ENCODE results near the gene RASGRF1.

The RASGRF1 gene

GRCh38 chr15:78982736-78983135 is 107.8 kb downstream of the RASGRF1 start:
- in situ Hi-C loops (cut with HindIII; ENCODE audit: low sequenced_read_pairs) = no loop called here
- TF ChIP-seq CTCF (IDR thresholded peaks at IDR 0.05; ENCODE audit: low read depth, low read length) = no peak
- no peak for DNase-seq (ENCODE audit: low read depth, low spot score)
- H3K4me3 ChIP-seq (ENCODE audit: low read depth, low read length) = no peak overlapping the region

GRCh38 chr15:78981532-78982313 is 108.9 kb downstream of the RASGRF1 start:
- TF ChIP-seq CTCF (IDR thresholded peaks at IDR 0.05; ENCODE audit: low read depth, low read length) = no peak
- in situ Hi-C loops (cut with HindIII; ENCODE audit: low sequenced_read_pairs) = no loop called here
- no peak for DNase-seq (ENCODE audit: low read depth, low spot score)
- no peak overlapping the region for H3K4me3 ChIP-seq (ENCODE audit: low read depth, low read length)

GRCh38 chr15:78979456-78980320 is 110.9 kb downstream of the RASGRF1 start:
- no peak overlapping the region for H3K4me3 ChIP-seq (ENCODE audit: low read depth, low read length)
- peak; percentile 72 for TF ChIP-seq CTCF (IDR thresholded peaks at IDR 0.05; ENCODE audit: low read depth, low read length)
- peak; percentile 68 for DNase-seq (ENCODE audit: low read depth, low spot score)
- in situ Hi-C loops (cut with HindIII; ENCODE audit: low sequenced_read_pairs) = no loop called here

- DNase-seq (ENCODE audit: low read depth, low spot score) = no peak
- no peak overlapping the region for H3K4me3 ChIP-seq (ENCODE audit: low read depth, low read length)
- in situ Hi-C loops (cut with HindIII; ENCODE audit: low sequenced_read_pairs) = no loop called here
- no peak for TF ChIP-seq CTCF (IDR thresholded peaks at IDR 0.05; ENCODE audit: low read depth, low read length)
These were observed 111.9 kb downstream of the RASGRF1 start for GRCh38 chr15:78978601-78979179.

- no peak for TF ChIP-seq CTCF (IDR thresholded peaks at IDR 0.05; ENCODE audit: low read depth, low read length)
- no peak for DNase-seq (ENCODE audit: low read depth, low spot score)
- H3K4me3 ChIP-seq (ENCODE audit: low read depth, low read length) = no peak overlapping the region
- in situ Hi-C loops (cut with HindIII; ENCODE audit: low sequenced_read_pairs) = no loop called here
These were observed 112.8 kb downstream of the RASGRF1 start for GRCh38 chr15:78977591-78978347.

GRCh38 chr15:78977091-78977571 is 113.4 kb downstream of the RASGRF1 start:
- TF ChIP-seq CTCF (IDR thresholded peaks at IDR 0.05; ENCODE audit: low read depth, low read length) = no peak
- H3K4me3 ChIP-seq (ENCODE audit: low read depth, low read length) = no peak overlapping the region
- DNase-seq (ENCODE audit: low read depth, low spot score) = no peak
- in situ Hi-C loops (cut with HindIII; ENCODE audit: low sequenced_read_pairs) = no loop called here

Measured in astrocyte of the spinal cord (primary cell).